T1000 (cell line): ENCODE data around the gene ZNF543.
"Not testable (repeated sequence)": the region's sequence is repeated elsewhere in the genome, so short reads cannot be mapped to it uniquely, and the experiment has no call there.

Experiments
- DNase-seq: peaks from one replicate; lab custom pipeline; 2025; ENCODE audit warnings: mixed read lengths; lab: John Stamatoyannopoulos, UW

ZNF543 gene

GRCh38 chr19:57320180-57321084 lies at the start of gene ZNF543:
TSS of gene ZNF543 (plus strand) at chr19:57320472. CDS start at chr19:57320854, 382 bp downstream.
- DNase-seq = peak; percentile 90

- DNase-seq = no peak
Observed at GRCh38 chr19:57271280-57271679, 49.0 kb upstream of the ZNF543 start.

- DNase-seq = no peak
Observed at GRCh38 chr19:57273014-57273413, 47.3 kb upstream of the ZNF543 start.

GRCh38 chr19:57276430-57276829 lies 43.8 kb upstream of the ZNF543 start:
- no peak for DNase-seq

DNA sequence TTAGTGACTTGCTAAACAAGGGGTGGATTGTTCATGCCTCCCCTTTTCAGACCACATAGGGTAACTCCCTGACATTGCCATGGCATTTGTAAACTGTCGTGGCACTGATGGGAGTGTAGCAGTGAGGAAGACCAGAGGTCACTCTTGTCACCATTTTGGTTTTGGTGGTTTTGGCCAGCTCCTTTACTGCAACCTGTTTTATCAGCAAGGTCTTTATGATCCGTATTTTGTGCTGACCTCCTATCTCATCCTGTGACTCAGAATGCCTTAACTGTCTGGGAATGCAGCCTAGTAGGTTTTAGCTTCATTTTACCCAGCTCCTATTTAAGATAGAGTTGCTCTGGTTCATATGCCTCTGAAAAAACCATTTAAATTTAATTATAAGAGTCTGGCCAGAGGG lies 41.8 kb upstream of the ZNF543 start:
- DNase-seq = not testable (repeated sequence)

DNA sequence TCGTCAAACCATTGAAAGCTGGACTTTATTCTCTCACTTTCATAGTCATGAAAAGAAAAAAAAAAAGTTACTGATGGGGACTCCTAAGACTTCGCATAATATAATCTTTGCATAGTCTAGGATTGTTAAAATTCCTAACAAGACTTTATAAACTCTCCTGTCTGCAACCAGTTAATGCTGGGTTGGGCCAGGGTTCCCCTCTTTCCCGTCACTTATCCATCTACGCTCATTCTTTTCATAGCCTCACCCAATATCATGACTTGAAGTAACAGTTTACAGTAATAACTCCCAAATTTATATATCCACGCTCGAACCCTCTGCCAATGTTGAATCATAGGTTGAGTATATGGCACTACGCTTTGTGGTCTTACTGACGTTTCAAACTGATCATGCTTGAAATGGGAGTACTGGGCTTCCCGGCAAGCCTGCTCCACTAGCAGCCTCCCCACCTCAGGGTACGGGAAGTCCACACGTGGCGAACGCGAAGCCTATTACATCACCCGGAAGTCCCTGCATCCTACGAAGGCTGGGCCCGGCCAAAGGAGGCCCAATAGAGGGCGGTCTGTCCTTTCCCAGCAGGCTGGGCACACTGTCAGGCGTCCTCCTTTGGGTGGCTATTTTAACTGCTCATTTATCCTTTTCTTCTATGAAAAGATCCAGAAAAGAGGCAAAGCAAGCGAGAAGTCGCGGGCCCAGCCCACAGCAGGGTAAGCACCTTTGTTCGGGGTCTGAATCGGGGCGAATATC lies 40.7 kb upstream of the ZNF543 start:
- peak; percentile 60 for DNase-seq

- peak; percentile 91 for DNase-seq
Observed at GRCh38 chr19:57280165-57280961, 39.9 kb upstream of the ZNF543 start, which contains the start of gene ZNF460. TSS of gene ZNF460 (plus strand) at chr19:57280485. CDS start at chr19:57280807, 322 bp downstream.

DNA sequence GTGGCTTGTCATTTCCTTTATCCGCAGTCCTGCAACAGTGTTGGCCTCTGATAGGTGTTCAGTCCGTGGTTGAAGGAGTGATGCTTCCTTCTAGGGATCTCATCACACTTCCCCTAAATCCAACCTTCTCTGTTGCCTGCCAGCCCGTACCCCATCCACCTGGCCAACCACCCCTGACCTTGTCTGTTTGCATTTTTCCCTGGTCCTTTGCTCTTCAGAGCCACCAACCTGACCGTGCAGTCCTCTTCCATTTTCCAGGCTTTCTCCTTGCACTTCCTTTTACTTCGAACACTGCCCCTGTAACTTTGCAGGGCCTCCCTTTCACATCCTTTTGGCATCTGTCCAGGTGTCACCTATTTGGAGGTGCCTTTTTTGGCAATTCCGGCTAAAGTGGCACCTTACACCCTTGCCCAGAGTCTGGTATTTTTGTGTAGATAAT lies 39.3 kb upstream of the ZNF543 start:
- DNase-seq = no peak

DNA sequence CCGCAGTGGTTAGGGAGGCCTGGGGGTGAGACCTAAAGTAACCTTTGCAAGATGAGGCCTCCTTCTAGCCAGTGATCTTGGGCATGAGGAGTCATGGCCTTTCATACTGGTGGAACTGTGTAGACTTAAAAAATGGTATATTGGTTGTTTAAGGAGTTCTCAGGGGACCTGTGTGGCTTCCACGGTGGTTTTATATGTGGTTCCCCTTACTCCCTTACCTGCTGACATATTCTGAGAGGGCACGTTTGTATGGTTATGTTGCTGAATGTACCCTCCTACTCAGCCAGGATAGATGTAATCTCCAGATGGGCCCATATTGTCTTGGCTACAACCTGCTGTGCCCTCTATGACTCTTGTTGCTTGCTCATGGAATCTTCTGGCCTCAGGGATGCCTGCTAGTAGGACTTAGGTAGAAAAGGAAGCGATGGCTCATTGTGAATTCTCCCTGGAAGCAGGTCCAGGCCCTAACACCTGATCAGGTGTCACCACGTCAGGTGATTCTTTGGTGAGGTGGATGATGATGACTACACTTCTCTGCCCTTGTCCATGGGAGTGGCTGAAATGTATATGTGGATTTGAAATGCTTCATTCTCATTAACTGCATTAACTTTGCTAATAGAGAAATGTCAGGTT lies 38.1 kb upstream of the ZNF543 start:
- no peak for DNase-seq

DNA sequence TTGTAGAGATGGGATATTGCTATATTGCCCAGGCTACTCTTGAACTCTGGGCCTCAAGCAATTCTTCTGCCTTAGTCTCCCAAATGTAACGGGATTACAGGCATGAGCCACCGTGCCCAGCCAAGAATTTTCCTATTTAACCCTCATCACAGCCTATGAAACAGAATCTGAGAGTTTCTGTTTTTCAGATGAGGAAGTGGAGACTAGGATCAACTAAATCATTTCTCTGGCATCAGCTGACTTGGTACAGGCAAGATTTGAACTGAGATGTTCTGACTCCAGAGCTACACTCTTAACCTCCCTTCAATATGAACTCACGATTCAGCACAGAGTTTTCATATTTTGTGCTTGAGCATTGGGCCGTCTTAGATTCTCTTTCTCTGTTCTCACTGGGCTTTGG lies 31.9 kb upstream of the ZNF543 start:
- no peak for DNase-seq

- no peak for DNase-seq
Observed at GRCh38 chr19:57290970-57291369, 29.3 kb upstream of the ZNF543 start.

GRCh38 chr19:57292547-57292946 lies 27.7 kb upstream of the ZNF543 start:
- DNase-seq = no peak

DNA sequence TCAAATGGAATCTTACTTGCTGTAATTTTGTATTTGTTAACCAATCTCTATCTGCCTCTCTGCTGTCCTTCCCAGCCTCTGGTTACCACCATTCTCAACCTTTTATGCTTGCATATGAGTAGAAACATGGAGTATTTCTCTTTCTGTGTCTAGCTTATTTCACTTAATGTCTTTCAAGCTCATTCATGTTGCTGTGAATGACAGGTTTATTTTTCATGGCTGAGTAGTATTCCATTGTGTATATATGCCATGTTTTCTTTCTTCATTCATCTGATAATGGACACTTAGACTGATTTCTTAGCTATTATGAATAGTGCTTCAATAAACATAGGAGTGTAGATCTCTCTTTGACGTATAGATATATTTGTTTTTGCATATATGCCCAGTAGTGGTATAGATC lies 26.6 kb upstream of the ZNF543 start:
- no peak for DNase-seq

DNA sequence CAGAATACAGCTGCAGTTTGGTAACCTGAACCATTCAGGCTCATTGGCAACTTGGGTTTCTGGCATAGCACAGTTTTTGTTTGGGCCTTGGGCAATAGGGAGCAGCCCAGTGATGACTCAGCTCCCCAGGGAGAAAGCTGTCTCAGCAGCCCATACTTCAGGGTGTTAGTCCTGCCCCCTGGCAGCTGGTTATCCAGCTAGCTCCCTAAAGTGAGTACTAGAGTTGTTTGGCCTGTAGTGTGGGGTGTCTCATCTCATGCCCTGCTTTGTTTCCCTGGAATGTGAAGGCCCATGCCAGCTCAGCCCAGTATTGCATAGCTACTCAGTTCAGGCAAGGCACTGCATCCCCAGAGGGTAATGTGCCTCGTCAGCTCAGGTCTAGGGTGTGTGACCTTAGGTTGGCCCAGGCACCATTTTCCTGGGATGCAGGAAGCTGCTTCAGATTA lies 18.2 kb upstream of the ZNF543 start:
- peak; percentile 89 for DNase-seq

- DNase-seq = no peak
Observed at GRCh38 chr19:57302727-57303401, 17.4 kb upstream of the ZNF543 start.

GRCh38 chr19:57305056-57305455 lies 15.2 kb upstream of the ZNF543 start:
- DNase-seq = no peak

DNA sequence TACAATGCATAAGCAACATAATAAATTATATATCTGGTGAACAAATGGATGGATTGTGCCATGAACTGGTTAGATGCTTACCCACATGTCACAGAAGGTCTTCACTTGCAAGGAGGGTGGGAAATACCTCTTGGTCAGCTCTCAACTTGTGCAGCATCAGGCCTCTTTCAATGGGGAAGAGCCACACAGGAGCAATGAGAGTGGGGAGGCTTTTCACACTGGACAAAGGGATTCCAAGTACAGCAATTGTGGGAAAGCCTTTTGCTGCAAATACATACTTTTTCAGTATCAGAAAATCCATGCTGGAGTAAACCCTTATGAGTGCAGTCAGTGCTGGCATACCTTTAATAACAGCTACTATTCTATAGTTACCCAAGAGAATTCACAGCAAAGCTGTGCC lies 11.8 kb upstream of the ZNF543 start:
- DNase-seq = no peak

DNA sequence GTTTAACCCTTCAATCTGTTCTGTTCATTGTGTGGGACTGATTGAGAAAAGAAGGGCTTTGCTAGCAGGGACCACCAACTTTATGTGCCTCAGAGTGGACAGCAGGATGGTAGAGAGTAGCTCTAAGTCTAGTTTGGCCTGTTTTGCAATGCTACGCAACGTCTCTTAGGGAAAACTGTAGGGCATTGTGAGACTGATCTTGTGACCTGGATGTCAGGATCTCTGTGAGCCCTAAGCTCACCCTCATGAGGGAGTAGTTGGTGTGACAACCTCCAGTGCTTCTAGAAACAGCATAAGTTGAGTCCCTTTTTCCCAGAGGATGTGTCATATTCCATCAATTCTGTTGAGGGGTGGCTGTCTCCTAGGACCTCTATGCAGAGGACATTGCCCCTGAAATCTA lies 9.5 kb upstream of the ZNF543 start:
- no peak for DNase-seq

DNA sequence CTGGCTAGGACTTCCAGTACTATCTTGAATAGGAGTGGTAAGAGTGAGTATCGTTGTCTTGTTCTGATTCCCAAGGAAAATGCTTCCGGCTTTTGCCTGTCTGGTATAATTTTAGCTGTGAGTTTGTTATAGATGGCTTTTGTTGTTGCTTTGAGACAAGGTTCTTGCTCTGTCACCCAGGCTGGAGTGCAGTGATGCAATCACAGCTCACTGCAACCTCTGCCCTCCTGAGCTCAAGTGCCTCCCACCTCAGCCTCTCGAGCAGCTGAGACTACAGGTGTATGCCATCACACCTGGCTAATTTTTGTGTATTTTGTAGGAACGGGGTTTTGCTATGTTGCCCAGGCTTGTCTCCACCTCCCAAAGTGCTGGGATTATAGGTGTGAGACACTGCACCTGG lies 6.1 kb upstream of the ZNF543 start:
- DNase-seq = no peak

- no peak for DNase-seq
Observed at GRCh38 chr19:57317503-57317902, 2.8 kb upstream of the ZNF543 start.

DNA sequence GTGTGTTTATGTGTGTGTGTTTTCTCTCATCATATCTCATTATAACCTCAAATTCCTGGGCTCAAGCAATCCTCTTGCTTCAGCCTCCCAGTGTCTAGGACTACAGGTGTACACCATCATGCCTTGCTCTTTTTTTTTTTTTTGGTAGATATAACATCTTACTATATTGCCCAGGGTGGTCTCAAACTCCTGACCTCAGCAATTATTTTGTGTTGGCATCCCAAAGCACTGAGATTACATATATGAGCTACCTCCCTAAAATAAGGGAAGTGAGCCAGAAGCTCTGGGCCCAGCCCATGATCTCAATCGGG lies 448 bp upstream of the ZNF543 start:
- no peak for DNase-seq
